ENCODE data around the gene BRINP3. TPM values are rescaled to one million over a fixed set of nuclear protein-coding genes. Genes with fewer than 3 reads are reported as not detected.

The BRINP3 gene
- total RNA-seq, 1 experiment from 2014 or later = 0.28 TPM

DNA sequence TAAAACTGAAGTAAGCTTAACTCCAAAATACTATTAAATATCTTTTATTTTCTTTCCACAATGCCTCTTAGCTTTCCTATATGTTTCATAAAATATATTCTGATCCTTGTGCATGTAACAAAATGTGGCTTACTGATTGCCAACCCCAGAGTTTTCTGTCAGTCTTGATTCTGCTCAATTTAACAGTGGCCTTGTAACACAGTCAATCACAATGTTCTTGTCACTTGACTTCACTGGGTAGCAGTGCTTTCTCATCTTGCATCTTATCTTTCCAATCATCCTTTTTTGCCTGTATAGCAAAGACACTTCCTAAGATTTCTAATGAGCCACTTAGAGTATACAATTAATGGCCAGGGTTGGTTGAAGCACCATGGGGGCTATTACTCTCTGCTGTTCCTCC, 19.9 kb upstream of the BRINP3 start (continued):
- TF ChIP-seq, protein P1, sequence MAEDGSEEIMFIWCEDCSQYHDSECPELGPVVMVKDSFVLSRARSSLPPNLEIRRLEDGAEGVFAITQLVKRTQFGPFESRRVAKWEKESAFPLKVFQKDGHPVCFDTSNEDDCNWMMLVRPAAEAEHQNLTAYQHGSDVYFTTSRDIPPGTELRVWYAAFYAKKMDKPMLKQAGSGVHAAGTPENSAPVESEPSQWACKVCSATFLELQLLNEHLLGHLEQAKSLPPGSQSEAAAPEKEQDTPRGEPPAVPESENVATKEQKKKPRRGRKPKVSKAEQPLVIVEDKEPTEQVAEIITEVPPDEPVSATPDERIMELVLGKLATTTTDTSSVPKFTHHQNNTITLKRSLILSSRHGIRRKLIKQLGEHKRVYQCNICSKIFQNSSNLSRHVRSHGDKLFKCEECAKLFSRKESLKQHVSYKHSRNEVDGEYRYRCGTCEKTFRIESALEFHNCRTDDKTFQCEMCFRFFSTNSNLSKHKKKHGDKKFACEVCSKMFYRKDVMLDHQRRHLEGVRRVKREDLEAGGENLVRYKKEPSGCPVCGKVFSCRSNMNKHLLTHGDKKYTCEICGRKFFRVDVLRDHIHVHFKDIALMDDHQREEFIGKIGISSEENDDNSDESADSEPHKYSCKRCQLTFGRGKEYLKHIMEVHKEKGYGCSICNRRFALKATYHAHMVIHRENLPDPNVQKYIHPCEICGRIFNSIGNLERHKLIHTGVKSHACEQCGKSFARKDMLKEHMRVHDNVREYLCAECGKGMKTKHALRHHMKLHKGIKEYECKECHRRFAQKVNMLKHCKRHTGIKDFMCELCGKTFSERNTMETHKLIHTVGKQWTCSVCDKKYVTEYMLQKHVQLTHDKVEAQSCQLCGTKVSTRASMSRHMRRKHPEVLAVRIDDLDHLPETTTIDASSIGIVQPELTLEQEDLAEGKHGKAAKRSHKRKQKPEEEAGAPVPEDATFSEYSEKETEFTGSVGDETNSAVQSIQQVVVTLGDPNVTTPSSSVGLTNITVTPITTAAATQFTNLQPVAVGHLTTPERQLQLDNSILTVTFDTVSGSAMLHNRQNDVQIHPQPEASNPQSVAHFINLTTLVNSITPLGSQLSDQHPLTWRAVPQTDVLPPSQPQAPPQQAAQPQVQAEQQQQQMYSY (CRISPR knock-in tag; IDR thresholded peaks at IDR 0.05) = no peak
- no peak for TF ChIP-seq MYBL2 (CRISPR knock-in tag; IDR thresholded peaks at IDR 0.05)
- TF ChIP-seq ZNF671 (CRISPR knock-in tag; IDR thresholded peaks at IDR 0.05) = no peak

- no peak overlapping the region for H3K27ac Mint-ChIP-seq
- DNase-seq (ENCODE audit: low spot score) (no peak), ATAC-seq (no peak)
- H3K36me3 Mint-ChIP-seq = no peaks in the 10 kb centered on the region
- H3K27me3 Mint-ChIP-seq (ENCODE audit: low read depth) = no peaks in the 10 kb centered on the region
- ChIA-PET POLR2A (no interaction called here), CTCF (no interaction called here)
- H3K9me3 Mint-ChIP-seq = no peaks in the 10 kb centered on the region
- H3K4me1 Mint-ChIP-seq = no peaks in the 10 kb centered on the region
- H3K4me3 Mint-ChIP-seq = no peak overlapping the region
- TF ChIP-seq ZNF219 (CRISPR knock-in tag; IDR thresholded peaks at IDR 0.05; ENCODE audit: borderline replicate concordance) (no peak), ZNF317 (CRISPR knock-in tag; IDR thresholded peaks at IDR 0.05; ENCODE audit: borderline replicate concordance, low read depth) (no peak), FOXP1 (CRISPR knock-in tag; IDR thresholded peaks at IDR 0.05; ENCODE audit: borderline replicate concordance) (no peak), STAT6 (CRISPR knock-in tag; conservative IDR thresholded peaks at IDR 0.05; ENCODE audit: low read depth) (no peak), SMAD3 (CRISPR knock-in tag; IDR thresholded peaks at IDR 0.05; ENCODE audit: borderline replicate concordance) (no peak), SMAD4 (CRISPR knock-in tag; IDR thresholded peaks at IDR 0.05) (no peak), NR2C2 (CRISPR knock-in tag; IDR thresholded peaks at IDR 0.05) (no peak), ARID4B (CRISPR knock-in tag; IDR thresholded peaks at IDR 0.05; ENCODE audit: borderline replicate concordance) (no peak), FOXK1 (CRISPR knock-in tag; IDR thresholded peaks at IDR 0.05) (no peak), NR3C1 (CRISPR knock-in tag; conservative IDR thresholded peaks at IDR 0.05; ENCODE audit: low read depth) (no peak)
- TF ChIP-seq, protein P2, sequence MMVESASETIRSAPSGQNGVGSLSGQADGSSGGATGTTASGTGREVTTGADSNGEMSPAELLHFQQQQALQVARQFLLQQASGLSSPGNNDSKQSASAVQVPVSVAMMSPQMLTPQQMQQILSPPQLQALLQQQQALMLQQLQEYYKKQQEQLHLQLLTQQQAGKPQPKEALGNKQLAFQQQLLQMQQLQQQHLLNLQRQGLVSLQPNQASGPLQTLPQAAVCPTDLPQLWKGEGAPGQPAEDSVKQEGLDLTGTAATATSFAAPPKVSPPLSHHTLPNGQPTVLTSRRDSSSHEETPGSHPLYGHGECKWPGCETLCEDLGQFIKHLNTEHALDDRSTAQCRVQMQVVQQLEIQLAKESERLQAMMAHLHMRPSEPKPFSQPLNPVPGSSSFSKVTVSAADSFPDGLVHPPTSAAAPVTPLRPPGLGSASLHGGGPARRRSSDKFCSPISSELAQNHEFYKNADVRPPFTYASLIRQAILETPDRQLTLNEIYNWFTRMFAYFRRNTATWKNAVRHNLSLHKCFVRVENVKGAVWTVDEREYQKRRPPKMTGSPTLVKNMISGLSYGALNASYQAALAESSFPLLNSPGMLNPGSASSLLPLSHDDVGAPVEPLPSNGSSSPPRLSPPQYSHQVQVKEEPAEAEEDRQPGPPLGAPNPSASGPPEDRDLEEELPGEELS (CRISPR knock-in tag; IDR thresholded peaks at IDR 0.05) = no peak
- TF ChIP-seq, protein P1 (CRISPR knock-in tag; IDR thresholded peaks at IDR 0.05) = no peak
- TF ChIP-seq, protein P3, sequence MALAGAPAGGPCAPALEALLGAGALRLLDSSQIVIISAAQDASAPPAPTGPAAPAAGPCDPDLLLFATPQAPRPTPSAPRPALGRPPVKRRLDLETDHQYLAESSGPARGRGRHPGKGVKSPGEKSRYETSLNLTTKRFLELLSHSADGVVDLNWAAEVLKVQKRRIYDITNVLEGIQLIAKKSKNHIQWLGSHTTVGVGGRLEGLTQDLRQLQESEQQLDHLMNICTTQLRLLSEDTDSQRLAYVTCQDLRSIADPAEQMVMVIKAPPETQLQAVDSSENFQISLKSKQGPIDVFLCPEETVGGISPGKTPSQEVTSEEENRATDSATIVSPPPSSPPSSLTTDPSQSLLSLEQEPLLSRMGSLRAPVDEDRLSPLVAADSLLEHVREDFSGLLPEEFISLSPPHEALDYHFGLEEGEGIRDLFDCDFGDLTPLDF (CRISPR knock-in tag; IDR thresholded peaks at IDR 0.05) = no peak
- TF ChIP-seq, protein P4, sequence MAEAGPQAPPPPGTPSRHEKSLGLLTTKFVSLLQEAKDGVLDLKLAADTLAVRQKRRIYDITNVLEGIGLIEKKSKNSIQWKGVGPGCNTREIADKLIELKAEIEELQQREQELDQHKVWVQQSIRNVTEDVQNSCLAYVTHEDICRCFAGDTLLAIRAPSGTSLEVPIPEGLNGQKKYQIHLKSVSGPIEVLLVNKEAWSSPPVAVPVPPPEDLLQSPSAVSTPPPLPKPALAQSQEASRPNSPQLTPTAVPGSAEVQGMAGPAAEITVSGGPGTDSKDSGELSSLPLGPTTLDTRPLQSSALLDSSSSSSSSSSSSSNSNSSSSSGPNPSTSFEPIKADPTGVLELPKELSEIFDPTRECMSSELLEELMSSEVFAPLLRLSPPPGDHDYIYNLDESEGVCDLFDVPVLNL (CRISPR knock-in tag; IDR thresholded peaks at IDR 0.05; ENCODE audit: borderline replicate concordance, low read depth) = no peak
Measured at GRCh38 chr1:190494451-190494850, 16.8 kb upstream of the BRINP3 start.

Measured in WTC11 (cell line).